ENCODE measurements around the gene ADGRV1.

DNA sequence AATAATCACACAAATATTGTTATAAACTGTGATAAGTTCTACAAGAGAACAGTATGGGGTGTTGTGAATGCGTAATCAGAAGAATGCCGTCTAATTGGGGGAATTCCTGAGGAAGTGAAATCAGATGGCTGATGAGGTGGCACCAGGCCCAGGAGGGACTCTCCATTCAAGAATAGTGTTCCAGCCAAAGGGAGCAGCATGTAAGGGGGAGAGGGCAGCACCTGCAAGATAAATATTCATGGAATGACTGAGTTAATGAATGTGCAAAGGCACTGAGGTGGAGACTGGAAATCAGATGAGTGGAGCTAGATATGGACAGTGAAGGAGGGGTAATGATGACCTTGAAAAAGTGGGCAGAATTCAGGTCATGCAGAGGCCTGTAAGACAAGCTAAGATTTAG is 574.0 kb downstream of the ADGRV1 start:
- TF ChIP-seq, protein P1, sequence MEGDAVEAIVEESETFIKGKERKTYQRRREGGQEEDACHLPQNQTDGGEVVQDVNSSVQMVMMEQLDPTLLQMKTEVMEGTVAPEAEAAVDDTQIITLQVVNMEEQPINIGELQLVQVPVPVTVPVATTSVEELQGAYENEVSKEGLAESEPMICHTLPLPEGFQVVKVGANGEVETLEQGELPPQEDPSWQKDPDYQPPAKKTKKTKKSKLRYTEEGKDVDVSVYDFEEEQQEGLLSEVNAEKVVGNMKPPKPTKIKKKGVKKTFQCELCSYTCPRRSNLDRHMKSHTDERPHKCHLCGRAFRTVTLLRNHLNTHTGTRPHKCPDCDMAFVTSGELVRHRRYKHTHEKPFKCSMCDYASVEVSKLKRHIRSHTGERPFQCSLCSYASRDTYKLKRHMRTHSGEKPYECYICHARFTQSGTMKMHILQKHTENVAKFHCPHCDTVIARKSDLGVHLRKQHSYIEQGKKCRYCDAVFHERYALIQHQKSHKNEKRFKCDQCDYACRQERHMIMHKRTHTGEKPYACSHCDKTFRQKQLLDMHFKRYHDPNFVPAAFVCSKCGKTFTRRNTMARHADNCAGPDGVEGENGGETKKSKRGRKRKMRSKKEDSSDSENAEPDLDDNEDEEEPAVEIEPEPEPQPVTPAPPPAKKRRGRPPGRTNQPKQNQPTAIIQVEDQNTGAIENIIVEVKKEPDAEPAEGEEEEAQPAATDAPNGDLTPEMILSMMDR (IDR thresholded peaks at IDR 0.05) = no peak
- TF ChIP-seq GATA2 (CRISPR knock-in tag; IDR thresholded peaks at IDR 0.05) (no peak), POLR2AphosphoS5 (IDR thresholded peaks at IDR 0.05; ENCODE audit: low read depth, low read length) (no peak), TAF1 (IDR thresholded peaks at IDR 0.05; ENCODE audit: borderline replicate concordance, low read depth, low read length) (no peak), ZBTB33 (IDR thresholded peaks at IDR 0.05; ENCODE audit: borderline replicate concordance, low read depth) (no peak), RAD21 (IDR thresholded peaks at IDR 0.05; ENCODE audit: low read length) (no peak), EZH2phosphoT487 (IDR thresholded peaks at IDR 0.05; ENCODE audit: borderline replicate concordance, low read depth) (no peak), REST (IDR thresholded peaks at IDR 0.05; ENCODE audit: low read depth, low read length) (no peak), IRF3 (IDR thresholded peaks at IDR 0.05; ENCODE audit: low read depth, low read length) (no peak)
- TF ChIP-seq, protein P2, sequence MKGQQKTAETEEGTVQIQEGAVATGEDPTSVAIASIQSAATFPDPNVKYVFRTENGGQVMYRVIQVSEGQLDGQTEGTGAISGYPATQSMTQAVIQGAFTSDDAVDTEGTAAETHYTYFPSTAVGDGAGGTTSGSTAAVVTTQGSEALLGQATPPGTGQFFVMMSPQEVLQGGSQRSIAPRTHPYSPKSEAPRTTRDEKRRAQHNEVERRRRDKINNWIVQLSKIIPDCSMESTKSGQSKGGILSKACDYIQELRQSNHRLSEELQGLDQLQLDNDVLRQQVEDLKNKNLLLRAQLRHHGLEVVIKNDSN (IDR thresholded peaks at IDR 0.05; ENCODE audit: borderline replicate concordance, low read depth) = no peak

Measured in SK-N-SH (cell line).